GM23338 (cell line): ENCODE data around the gene OGG1. TPM values are rescaled to one million over a fixed set of nuclear protein-coding genes. Genes with fewer than 3 reads are reported as not detected.

Experiments
- CREB1 ChIP-seq: fragments of 250-450 bp; sonication (Bioruptor Pico); IDR thresholded peaks from 2 replicates; pipeline ENCODE4 v1.5.0; 2020; ENCODE audit warnings: low read depth, mild to moderate bottlenecking, moderate library complexity
- ETS1 ChIP-seq: IDR thresholded peaks from 2 replicates; pipeline ENCODE4 v1.6.1; 2016; ENCODE audit warnings: antibody characterized with exemption
- EZH2phosphoT487 ChIP-seq: fragments of 200-600 bp; sonication (generic); IDR thresholded peaks from one replicate; pipeline ENCODE4 v1.8.1; 2018; ENCODE audit warnings: antibody characterized with exemption; ENCODE audit not compliant: unreplicated experiment
- POLR2AphosphoS5 ChIP-seq: IDR thresholded peaks from 2 replicates; pipeline ENCODE4 v1.6.1; 2016; ENCODE audit warnings: antibody characterized with exemption, low read depth
- REST ChIP-seq: IDR thresholded peaks from one replicate; pipeline ENCODE4 v1.6.1; 2018; ENCODE audit warnings: antibody characterized with exemption; ENCODE audit not compliant: unreplicated experiment
- ZNF114 ChIP-seq: fragments of 250-450 bp; sonication (Bioruptor Pico); IDR thresholded peaks from 2 replicates; pipeline ENCODE4 v1.5.0; 2020; ENCODE audit warnings: mild to moderate bottlenecking, moderate library complexity
- ZNF331 ChIP-seq: fragments of 250-450 bp; sonication (Bioruptor Pico); IDR thresholded peaks from 2 replicates; pipeline ENCODE4 v1.5.0; 2020; ENCODE audit warnings: low read depth, mild to moderate bottlenecking, moderate library complexity
- polyA plus RNA-seq: library from polyadenylated mRNA; unstranded; fragments of >200 nt; fragmentation: Nextera tagmentation; extraction: Ambion mirVana; gene quantifications from 2 replicates; pipeline ENCODE4 v1.2.1, GENCODE V29; 2016
- total RNA-seq: library from RNA; depleted of rRNA; stranded (reverse); fragments of >200 nt; shearing (Covaris generic); gene quantifications from 2 replicates; pipeline ENCODE4 v1.2.3, GENCODE V29; 2014
- TF ChIP-seq, protein P1 (sequence below): fragments of 250-450 bp; sonication (Bioruptor Pico); IDR thresholded peaks from 2 replicates; pipeline ENCODE4 v1.5.0; 2020; ENCODE audit warnings: mild to moderate bottlenecking, moderate library complexity

Gene OGG1
- total and polyA plus RNA-seq, 2 experiments from 2014 or later: 20.6 to 27.6 TPM

GRCh38 chr3:9743548-9743947 is 6.2 kb upstream of the OGG1 start (continued):
- TF ChIP-seq, protein P1, sequence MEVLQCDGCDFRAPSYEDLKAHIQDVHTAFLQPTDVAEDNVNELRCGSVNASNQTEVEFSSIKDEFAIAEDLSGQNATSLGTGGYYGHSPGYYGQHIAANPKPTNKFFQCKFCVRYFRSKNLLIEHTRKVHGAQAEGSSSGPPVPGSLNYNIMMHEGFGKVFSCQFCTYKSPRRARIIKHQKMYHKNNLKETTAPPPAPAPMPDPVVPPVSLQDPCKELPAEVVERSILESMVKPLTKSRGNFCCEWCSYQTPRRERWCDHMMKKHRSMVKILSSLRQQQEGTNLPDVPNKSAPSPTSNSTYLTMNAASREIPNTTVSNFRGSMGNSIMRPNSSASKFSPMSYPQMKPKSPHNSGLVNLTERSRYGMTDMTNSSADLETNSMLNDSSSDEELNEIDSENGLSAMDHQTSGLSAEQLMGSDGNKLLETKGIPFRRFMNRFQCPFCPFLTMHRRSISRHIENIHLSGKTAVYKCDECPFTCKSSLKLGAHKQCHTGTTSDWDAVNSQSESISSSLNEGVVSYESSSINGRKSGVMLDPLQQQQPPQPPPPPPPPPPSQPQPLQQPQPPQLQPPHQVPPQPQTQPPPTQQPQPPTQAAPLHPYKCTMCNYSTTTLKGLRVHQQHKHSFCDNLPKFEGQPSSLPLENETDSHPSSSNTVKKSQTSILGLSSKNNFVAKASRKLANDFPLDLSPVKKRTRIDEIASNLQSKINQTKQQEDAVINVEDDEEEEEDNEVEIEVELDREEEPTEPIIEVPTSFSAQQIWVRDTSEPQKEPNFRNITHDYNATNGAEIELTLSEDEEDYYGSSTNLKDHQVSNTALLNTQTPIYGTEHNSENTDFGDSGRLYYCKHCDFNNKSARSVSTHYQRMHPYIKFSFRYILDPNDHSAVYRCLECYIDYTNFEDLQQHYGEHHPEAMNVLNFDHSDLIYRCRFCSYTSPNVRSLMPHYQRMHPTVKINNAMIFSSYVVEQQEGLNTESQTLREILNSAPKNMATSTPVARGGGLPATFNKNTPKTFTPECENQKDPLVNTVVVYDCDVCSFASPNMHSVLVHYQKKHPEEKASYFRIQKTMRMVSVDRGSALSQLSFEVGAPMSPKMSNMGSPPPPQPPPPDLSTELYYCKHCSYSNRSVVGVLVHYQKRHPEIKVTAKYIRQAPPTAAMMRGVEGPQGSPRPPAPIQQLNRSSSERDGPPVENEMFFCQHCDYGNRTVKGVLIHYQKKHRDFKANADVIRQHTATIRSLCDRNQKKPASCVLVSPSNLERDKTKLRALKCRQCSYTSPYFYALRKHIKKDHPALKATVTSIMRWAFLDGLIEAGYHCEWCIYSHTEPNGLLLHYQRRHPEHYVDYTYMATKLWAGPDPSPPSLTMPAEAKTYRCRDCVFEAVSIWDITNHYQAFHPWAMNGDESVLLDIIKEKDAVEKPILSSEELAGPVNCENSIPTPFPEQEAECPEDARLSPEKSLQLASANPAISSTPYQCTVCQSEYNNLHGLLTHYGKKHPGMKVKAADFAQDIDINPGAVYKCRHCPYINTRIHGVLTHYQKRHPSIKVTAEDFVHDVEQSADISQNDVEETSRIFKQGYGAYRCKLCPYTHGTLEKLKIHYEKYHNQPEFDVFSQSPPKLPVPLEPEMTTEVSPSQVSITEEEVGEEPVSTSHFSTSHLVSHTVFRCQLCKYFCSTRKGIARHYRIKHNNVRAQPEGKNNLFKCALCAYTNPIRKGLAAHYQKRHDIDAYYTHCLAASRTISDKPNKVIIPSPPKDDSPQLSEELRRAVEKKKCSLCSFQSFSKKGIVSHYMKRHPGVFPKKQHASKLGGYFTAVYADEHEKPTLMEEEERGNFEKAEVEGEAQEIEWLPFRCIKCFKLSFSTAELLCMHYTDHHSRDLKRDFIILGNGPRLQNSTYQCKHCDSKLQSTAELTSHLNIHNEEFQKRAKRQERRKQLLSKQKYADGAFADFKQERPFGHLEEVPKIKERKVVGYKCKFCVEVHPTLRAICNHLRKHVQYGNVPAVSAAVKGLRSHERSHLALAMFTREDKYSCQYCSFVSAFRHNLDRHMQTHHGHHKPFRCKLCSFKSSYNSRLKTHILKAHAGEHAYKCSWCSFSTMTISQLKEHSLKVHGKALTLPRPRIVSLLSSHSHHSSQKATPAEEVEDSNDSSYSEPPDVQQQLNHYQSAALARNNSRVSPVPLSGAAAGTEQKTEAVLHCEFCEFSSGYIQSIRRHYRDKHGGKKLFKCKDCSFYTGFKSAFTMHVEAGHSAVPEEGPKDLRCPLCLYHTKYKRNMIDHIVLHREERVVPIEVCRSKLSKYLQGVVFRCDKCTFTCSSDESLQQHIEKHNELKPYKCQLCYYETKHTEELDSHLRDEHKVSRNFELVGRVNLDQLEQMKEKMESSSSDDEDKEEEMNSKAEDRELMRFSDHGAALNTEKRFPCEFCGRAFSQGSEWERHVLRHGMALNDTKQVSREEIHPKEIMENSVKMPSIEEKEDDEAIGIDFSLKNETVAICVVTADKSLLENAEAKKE (CRISPR knock-in tag): no peak
- TF ChIP-seq ZNF114 (CRISPR knock-in tag) (no peak), REST (no peak), ZNF331 (CRISPR knock-in tag) (no peak), ETS1 (no peak), CREB1 (CRISPR knock-in tag) (no peak), POLR2AphosphoS5 (no peak), EZH2phosphoT487 (no peak)
